SK-N-SH (cell line): ENCODE measurements around the gene FCHO1. TPM values are rescaled to one million over a fixed set of nuclear protein-coding genes. Genes with fewer than 3 reads are reported as not detected.

Experiments
- CTCF ChIA-PET: fragments of 300-600, 350-600 bp; formaldehyde crosslinking; extraction: SDS; loops from one replicate; lab custom pipeline; 2021; lab: Yijun Ruan, JAX
- POLR2A ChIA-PET: fragments of 350-600 bp; sonication (Branson Sonifier 250); formaldehyde crosslinking; extraction: SDS; loops from one replicate; lab custom pipeline; 2020; ENCODE audit warnings: antibody characterized with exemption, inconsistent platforms; lab: Yijun Ruan, JAX
- DNase-seq: peaks from one replicate; pipeline ENCODE4 v3.0.0; 2012
- H2AFZ ChIP-seq: fragments of 200-600 bp; sonication (generic); 2 replicates; pipeline ENCODE4 v1.8.1; 2016; ENCODE audit warnings: antibody characterized with exemption, mild to moderate bottlenecking, low read depth
- H3F3A ChIP-seq: fragments of 200-600 bp; sonication (generic); replicated peaks from 2 replicates; pipeline ENCODE3; 2016; ENCODE audit warnings: antibody characterized with exemption, mild to moderate bottlenecking; ENCODE audit not compliant: insufficient read depth
- H3K27ac ChIP-seq, 2 experiments: fragments of 200-500 bp in 1 of 2; fragments of 200-600 bp in 1 of 2; sonication (Bioruptor generic) in 1 of 2; sonication (generic), shearing (Covaris generic) in 1 of 2; 2 replicates each; pipeline versions ENCODE4 v1.5.1 to v1.6.1; 2014 to 2016; ENCODE audit warnings: low read depth in 2 of 2, inconsistent platforms in 1 of 2, low read length in 1 of 2, mild to moderate bottlenecking in 1 of 2, mixed read lengths in 1 of 2
- H3K27me3 ChIP-seq: fragments of 200-600 bp; sonication (generic), shearing (Covaris generic); 2 replicates; pipeline ENCODE4 v1.6.1; 2016; ENCODE audit warnings: mixed run types; ENCODE audit not compliant: insufficient read depth
- H3K36me3 ChIP-seq, 2 experiments: fragments of 200-500 bp in 1 of 2; fragments of 200-600 bp in 1 of 2; sonication (Bioruptor generic) in 1 of 2; sonication (generic) in 1 of 2; replicated peaks in 1 of 2; 2 replicates each; pipeline versions ENCODE3 to v1.5.1; 2014 to 2016; ENCODE audit warnings: low read length in 1 of 2, mild to moderate bottlenecking in 1 of 2; ENCODE audit not compliant: insufficient read depth in 2 of 2, control insufficient read depth in 1 of 2
- H3K4me1 ChIP-seq, 2 experiments: fragments of 200-500 bp in 1 of 2; fragments of 200-600 bp in 1 of 2; sonication (Bioruptor generic) in 1 of 2; sonication (generic), shearing (Covaris generic) in 1 of 2; 2 replicates each; pipeline versions ENCODE4 v1.5.1 to v1.6.1; 2014 to 2016; ENCODE audit warnings: low read depth in 1 of 2, low read length in 1 of 2, mixed run types in 1 of 2; ENCODE audit not compliant: insufficient read depth in 2 of 2, control insufficient read depth in 1 of 2
- H3K4me2 ChIP-seq: fragments of 200-600 bp; sonication (generic), shearing (Covaris generic); 2 replicates; pipeline ENCODE4 v1.6.1; 2017; ENCODE audit warnings: mixed run types
- H3K4me3 ChIP-seq, 2 experiments: fragments of 200-500 bp in 1 of 2; fragments of 200-600 bp in 1 of 2; sonication (Bioruptor generic) in 1 of 2; sonication (generic), shearing (Covaris generic) in 1 of 2; 2 replicates each; pipeline versions ENCODE4 v1.5.1 to v1.8.1; 2014 to 2016; ENCODE audit warnings: low read depth in 2 of 2, inconsistent platforms in 1 of 2, low read length in 1 of 2, mild to moderate bottlenecking in 1 of 2, mixed read lengths in 1 of 2, moderate library complexity in 1 of 2
- H3K79me2 ChIP-seq: fragments of 200-600 bp; sonication (generic); 2 replicates; pipeline ENCODE4 v1.8.1; 2017; ENCODE audit warnings: mild to moderate bottlenecking; ENCODE audit not compliant: insufficient read depth
- H3K9ac ChIP-seq: fragments of 200-600 bp; sonication (generic); 2 replicates; pipeline ENCODE4 v1.6.1; 2017; ENCODE audit warnings: mixed run types
- H3K9me2 ChIP-seq: fragments of 200-600 bp; sonication (generic); 2 replicates; pipeline ENCODE4 v1.6.1; 2017; ENCODE audit warnings: mixed run types
- H3K9me3 ChIP-seq: fragments of 200-600 bp; sonication (generic); 2 replicates; pipeline ENCODE4 v1.6.1; 2017; ENCODE audit warnings: mixed run types, mild to moderate bottlenecking, moderate library complexity
- H4K20me1 ChIP-seq: fragments of 200-600 bp; sonication (generic); 2 replicates; pipeline ENCODE4 v1.6.1; 2017; ENCODE audit warnings: mild to moderate bottlenecking, mixed run types; ENCODE audit not compliant: insufficient read depth
- EZH2phosphoT487 ChIP-seq: fragments of 200-600 bp; sonication (generic); IDR thresholded peaks from 2 replicates; pipeline ENCODE4 v1.6.1; 2017; ENCODE audit warnings: low read depth, mixed run types, mild to moderate bottlenecking, antibody characterized with exemption, moderate library complexity, borderline replicate concordance
- FOXM1 ChIP-seq: IDR thresholded peaks from 2 replicates; pipeline ENCODE4 v1.4.0; 2012; ENCODE audit warnings: low read depth, mild to moderate bottlenecking
- JUND ChIP-seq: IDR thresholded peaks from 2 replicates; pipeline ENCODE4 v1.4.0; 2012
- MAX ChIP-seq: IDR thresholded peaks from 2 replicates; pipeline ENCODE4 v1.4.0; 2012; ENCODE audit warnings: low read depth
- MEF2A ChIP-seq: IDR thresholded peaks from 2 replicates; pipeline ENCODE4 v1.4.0; 2012; ENCODE audit warnings: low read depth, borderline replicate concordance
- MXI1 ChIP-seq: IDR thresholded peaks from 2 replicates; pipeline ENCODE4 v1.6.1; 2012; ENCODE audit warnings: mild to moderate bottlenecking, low read depth, low read length, improper control_type of control experiment
- NFIC ChIP-seq: IDR thresholded peaks from 2 replicates; pipeline ENCODE4 v1.4.0; 2012; ENCODE audit warnings: borderline replicate concordance
- PBX3 ChIP-seq: IDR thresholded peaks from 2 replicates; pipeline ENCODE4; 2012
- RAD21 ChIP-seq: IDR thresholded peaks from 2 replicates; pipeline ENCODE4 v1.6.1; 2012; ENCODE audit warnings: mild to moderate bottlenecking, low read length
- REST ChIP-seq: IDR thresholded peaks from 2 replicates; pipeline ENCODE4 v1.6.1; 2012; ENCODE audit warnings: mild to moderate bottlenecking, low read depth, low read length, moderate library complexity
- RFX5 ChIP-seq: IDR thresholded peaks from 2 replicates; pipeline ENCODE4 v1.6.1; 2012; ENCODE audit warnings: mild to moderate bottlenecking, improper control_type of control experiment, low read length
- RXRA ChIP-seq: IDR thresholded peaks from 2 replicates; pipeline ENCODE4 v1.4.0; 2012; ENCODE audit warnings: low read depth, mild to moderate bottlenecking, borderline replicate concordance
- SIN3A ChIP-seq: IDR thresholded peaks from 2 replicates; pipeline ENCODE4 v1.6.1; 2012; ENCODE audit warnings: low read depth, mild to moderate bottlenecking, low read length, moderate library complexity, borderline replicate concordance
- SMC3 ChIP-seq: IDR thresholded peaks from 2 replicates; pipeline ENCODE4 v1.6.1; 2012; ENCODE audit warnings: low read depth, low read length, improper control_type of control experiment
- TCF12 ChIP-seq: IDR thresholded peaks from 2 replicates; pipeline ENCODE4 v1.4.0; 2012
- TEAD4 ChIP-seq: IDR thresholded peaks from 2 replicates; pipeline ENCODE4 v1.4.0; 2012; ENCODE audit warnings: mild to moderate bottlenecking, borderline replicate concordance; ENCODE audit not compliant: insufficient read depth
- USF1 ChIP-seq: IDR thresholded peaks from 2 replicates; pipeline ENCODE4 v1.4.0; 2012; ENCODE audit warnings: low read depth, borderline replicate concordance
- YY1 ChIP-seq: IDR thresholded peaks from 2 replicates; pipeline ENCODE4 v1.4.0; 2012; ENCODE audit warnings: low read depth, mild to moderate bottlenecking
- ZBTB33 ChIP-seq: IDR thresholded peaks from 2 replicates; pipeline ENCODE4 v1.4.0; 2012; ENCODE audit warnings: low read depth, borderline replicate concordance
- WGBS: methylation state at CpG from one replicate; pipeline ENCODE4 v1.1.6; 2017; ENCODE audit warnings: low lambda C conversion rate; 5-methylcytosine and 5-hydroxymethylcytosine counted together
- polyA plus RNA-seq, 3 experiments: library from polyadenylated mRNA; depleted of rRNA; stranded (reverse); fragments of >200 nt; gene quantifications; 2 replicates each; pipeline ENCODE4 v1.2.3, GENCODE V29; 2012

The FCHO1 gene
- polyA plus RNA-seq, 1 of the 3 experiments (the other 2 are of a cell fraction): 0.71 TPM

GRCh38 chr19:17811681-17812080 is 60.4 kb downstream of the FCHO1 start:
- H3K4me1 ChIP-seq: no peaks in the 10 kb centered on the region
- H3K27me3 ChIP-seq: no peaks in the 10 kb centered on the region
- no peak overlapping the region for H3K4me2 ChIP-seq
- no peaks in the 10 kb centered on the region for H3K36me3 ChIP-seq
- TF ChIP-seq MAX (no peak), RFX5 (no peak), REST (no peak), RAD21 (no peak), SIN3A (no peak), USF1 (no peak), JUND (no peak), EZH2phosphoT487 (no peak), TEAD4 (no peak), PBX3 (no peak), SMC3 (no peak), RXRA (no peak)
- H3K79me2 ChIP-seq: no peaks in the 10 kb centered on the region
- H3K4me3 ChIP-seq: no peak overlapping the region
- H3K27ac ChIP-seq: no peak overlapping the region
- no peak for DNase-seq
- 100% methylated on average over 1 of the region's 20 CpGs for WGBS
- H3F3A ChIP-seq: no peaks in the 10 kb centered on the region
- H3K9ac ChIP-seq: no peak overlapping the region
- ChIA-PET CTCF (interaction anchor here (0.6 kb wide), 1 partner anchor 9 kb away, joined by 3 read pairs; no protein-coding TSS in a partner anchor), POLR2A (no interaction called here)
- H3K9me3 ChIP-seq: no peaks in the 10 kb centered on the region
- H2AFZ ChIP-seq: no peak overlapping the region
- no peaks in the 10 kb centered on the region for H3K9me2 ChIP-seq
- no peaks in the 10 kb centered on the region for H4K20me1 ChIP-seq

GRCh38 chr19:17812099-17812498 is 60.8 kb downstream of the FCHO1 start:
- Histone ChIP-seq H3K9ac (no peak overlapping the region), H4K20me1 (no peaks in the 10 kb centered on the region), H3K27me3 (no peaks in the 10 kb centered on the region), H3K27ac (no peak overlapping the region), H3K79me2 (no peaks in the 10 kb centered on the region), H3K9me2 (no peaks in the 10 kb centered on the region), H3K9me3 (no peaks in the 10 kb centered on the region), H3F3A (no peaks in the 10 kb centered on the region), H3K36me3 (no peaks in the 10 kb centered on the region), H2AFZ (no peak overlapping the region), H3K4me3 (no peak overlapping the region), H3K4me2 (no peak overlapping the region), H3K4me1 (no peaks in the 10 kb centered on the region)
- no peak for DNase-seq
- ChIA-PET CTCF (interaction anchor here (0.6 kb wide), 1 partner anchor 10 kb away, joined by 3 read pairs; no protein-coding TSS in a partner anchor), POLR2A (no interaction called here)
- WGBS: 48% methylated on average over 4 of the region's 5 CpGs
- TF ChIP-seq TCF12 (no peak), MEF2A (no peak), MXI1 (no peak), PBX3 (no peak), FOXM1 (no peak), NFIC (no peak), MAX (no peak), YY1 (no peak), ZBTB33 (no peak), RXRA (no peak), SIN3A (no peak)
